VCaP (cell line): ENCODE measurements around the gene MAPT.
"Not testable (repeated sequence)": the region's sequence is repeated elsewhere in the genome, so short reads cannot be mapped to it uniquely, and the experiment has no call there.

Experiments
- H3K27ac ChIP-seq: fragments of 450-650 bp; 2 replicates; pipeline ENCODE4 v1.5.1; 2017
- CTCF ChIP-seq: fragments of 450-650 bp; conservative IDR thresholded peaks from 2 replicates; pipeline ENCODE4 v1.5.1; 2017; ENCODE audit warnings: mild to moderate bottlenecking, moderate library complexity

MAPT gene

GRCh38 chr17:45954914-45955313 is 60.6 kb downstream of the MAPT start:
- H3K27ac ChIP-seq, result no peak overlapping the region
- no peak for TF ChIP-seq CTCF

- no peak overlapping the region for H3K27ac ChIP-seq
- no peak for TF ChIP-seq CTCF
Observed at GRCh38 chr17:45955326-45955725, 61.0 kb downstream of the MAPT start.

- TF ChIP-seq CTCF, result no peak
- H3K27ac ChIP-seq, result no peak overlapping the region
Observed at GRCh38 chr17:45956090-45956489, 61.7 kb downstream of the MAPT start.

- not testable (repeated sequence) for H3K27ac ChIP-seq
Observed at GRCh38 chr17:45956746-45957145, 62.4 kb downstream of the MAPT start.

- H3K27ac ChIP-seq, result no peak overlapping the region
- no peak for TF ChIP-seq CTCF
Observed at GRCh38 chr17:45958307-45958706, 64.0 kb downstream of the MAPT start.

- TF ChIP-seq CTCF, result no peak
Observed at GRCh38 chr17:45958994-45959665, 64.8 kb downstream of the MAPT start.

GRCh38 chr17:45960311-45960710 is 66.0 kb downstream of the MAPT start:
- no peak overlapping the region for H3K27ac ChIP-seq
- no peak for TF ChIP-seq CTCF

More at GRCh38 chr17:45958994-45959665, 64.8 kb downstream of the MAPT start:
- H3K27ac ChIP-seq, result no peak overlapping the region

GRCh38 chr17:45961206-45961605 is 66.9 kb downstream of the MAPT start:
- TF ChIP-seq CTCF, result no peak
- H3K27ac ChIP-seq, result no peak overlapping the region
